GM12878 (cell line): ENCODE data around the gene HIVEP3. TPM values are rescaled to one million over a fixed set of nuclear protein-coding genes. Genes with fewer than 3 reads are reported as not detected.

Experiments used
- CREB1 ChIP-seq: IDR thresholded peaks from 2 replicates; pipeline ENCODE4 v1.6.1; 2012; ENCODE audit warnings: low read depth, mild to moderate bottlenecking, inconsistent platforms
- CREM ChIP-seq: IDR thresholded peaks from 2 replicates; pipeline ENCODE4 v1.6.1; 2014; ENCODE audit warnings: antibody characterized with exemption, low read depth
- DPF2 ChIP-seq: fragments of 450-650 bp; IDR thresholded peaks from 2 replicates; pipeline ENCODE4 v1.6.1; 2017; ENCODE audit warnings: mild to moderate bottlenecking
- EP300 ChIP-seq, 2 experiments: fragments of 150-350 bp in 1 of 2; IDR thresholded peaks; 2 replicates each; pipeline ENCODE4 v1.6.1; 2011 to 2012; ENCODE audit warnings: low read depth in 2 of 2, low read length in 2 of 2, borderline replicate concordance in 1 of 2, improper control_type of control experiment in 1 of 2, inconsistent platforms in 1 of 2; ENCODE audit not compliant: control insufficient read depth in 1 of 2
- ESRRA ChIP-seq: IDR thresholded peaks from 2 replicates; pipeline ENCODE4 v1.6.1; 2012; ENCODE audit warnings: mild to moderate bottlenecking, low read length, improper control_type of control experiment
- HCFC1 ChIP-seq: fragments of 150-350 bp; IDR thresholded peaks from 2 replicates; pipeline ENCODE4 v1.6.1; 2014; ENCODE audit warnings: low read length
- MEF2A ChIP-seq: IDR thresholded peaks from 2 replicates; pipeline ENCODE4 v1.6.1; 2011; ENCODE audit warnings: low read depth, mild to moderate bottlenecking, low read length, moderate library complexity; ENCODE audit not compliant: insufficient read depth
- MTA2 ChIP-seq: fragments of 450-650 bp; IDR thresholded peaks from 2 replicates; pipeline ENCODE4 v1.6.1; 2016; ENCODE audit warnings: low read depth, mild to moderate bottlenecking, moderate library complexity
- NR2C1 ChIP-seq: fragments of 450-650 bp; IDR thresholded peaks from 2 replicates; pipeline ENCODE4 v1.6.1; 2017; ENCODE audit warnings: antibody characterized with exemption, mild to moderate bottlenecking, moderate library complexity
- PAX8 ChIP-seq: fragments of 450-650 bp; IDR thresholded peaks from 2 replicates; pipeline ENCODE4 v1.6.1; 2017; ENCODE audit warnings: mild to moderate bottlenecking, moderate library complexity
- RUNX3 ChIP-seq: IDR thresholded peaks from 2 replicates; pipeline ENCODE4 v1.6.1; 2012; ENCODE audit warnings: low read length, inconsistent platforms
- SIN3A ChIP-seq: IDR thresholded peaks from 2 replicates; pipeline ENCODE4 v1.6.1; 2012; ENCODE audit warnings: low read depth, low read length, improper control_type of control experiment
- SMARCA5 ChIP-seq: fragments of 450-650 bp; IDR thresholded peaks from 2 replicates; pipeline ENCODE4 v1.6.1; 2017; ENCODE audit warnings: mild to moderate bottlenecking
- SPI1 ChIP-seq: IDR thresholded peaks from 2 replicates; pipeline ENCODE4 v1.6.1; 2011; ENCODE audit warnings: low read depth, mild to moderate bottlenecking, low read length, moderate library complexity, borderline replicate concordance; ENCODE audit not compliant: insufficient read depth
- TBL1XR1 ChIP-seq: IDR thresholded peaks from 2 replicates; pipeline ENCODE4 v1.6.1; 2012; ENCODE audit warnings: low read depth, low read length, improper control_type of control experiment
- TCF12 ChIP-seq: IDR thresholded peaks from 2 replicates; pipeline ENCODE4 v1.6.1; 2011; ENCODE audit warnings: low read depth, mild to moderate bottlenecking, low read length
- polyA plus RNA-seq, 11 experiments: library from polyadenylated mRNA; depleted of rRNA in 4 of 11; unstranded in 6 of 11; stranded (reverse) in 5 of 11; fragments of >200 nt; fragmentation: Nextera tagmentation in 4 of 11; fragmentation: Illumina TruSeq in 1 of 11; extraction: Ambion mirVana in 4 of 11; extraction: Trizol in 1 of 11; gene quantifications; 1 replicate in 1 of 11; 2 replicates in 10 of 11; pipeline versions ENCODE4 v1.2.1 to v1.2.3, GENCODE V29; 2011 to 2016; ENCODE audit warnings: inconsistent platforms in 2 of 11, missing spikeins in 2 of 11, low read depth in 1 of 11
- total RNA-seq, 4 experiments: library from RNA; depleted of rRNA in 3 of 4; stranded (reverse); fragments of >200 nt in 3 of 4; fragmentation: Illumina TruSeq in 1 of 4; extraction: Trizol in 1 of 4; gene quantifications; 2 replicates each; pipeline versions ENCODE4 v1.2.1 to v1.2.3, GENCODE V29; 2013 to 2021
- TF ChIP-seq, protein P1 (sequence below): fragments of 450-650 bp; IDR thresholded peaks from 2 replicates; pipeline ENCODE4 v1.6.1; 2017; ENCODE audit warnings: low read depth, mild to moderate bottlenecking, moderate library complexity
- TF ChIP-seq, protein P2 (sequence below): IDR thresholded peaks from 2 replicates; pipeline ENCODE4 v1.6.1; 2012; ENCODE audit warnings: low read depth, low read length, improper control_type of control experiment
- TF ChIP-seq, protein P3 (sequence below): fragments of 450-650 bp; conservative IDR thresholded peaks from 2 replicates; pipeline ENCODE4 v1.6.1; 2017; ENCODE audit warnings: mild to moderate bottlenecking, moderate library complexity
- TF ChIP-seq, protein P4 (sequence below): IDR thresholded peaks from 2 replicates; pipeline ENCODE4 v1.6.1; 2012; ENCODE audit warnings: low read length, inconsistent platforms

Gene HIVEP3
- total and polyA plus RNA-seq, 10 of the 15 experiments (the other 5 are each of a cell fraction or from before 2014, with no cell fraction given): 1.8 to 13.6 (median 3.8) TPM

DNA sequence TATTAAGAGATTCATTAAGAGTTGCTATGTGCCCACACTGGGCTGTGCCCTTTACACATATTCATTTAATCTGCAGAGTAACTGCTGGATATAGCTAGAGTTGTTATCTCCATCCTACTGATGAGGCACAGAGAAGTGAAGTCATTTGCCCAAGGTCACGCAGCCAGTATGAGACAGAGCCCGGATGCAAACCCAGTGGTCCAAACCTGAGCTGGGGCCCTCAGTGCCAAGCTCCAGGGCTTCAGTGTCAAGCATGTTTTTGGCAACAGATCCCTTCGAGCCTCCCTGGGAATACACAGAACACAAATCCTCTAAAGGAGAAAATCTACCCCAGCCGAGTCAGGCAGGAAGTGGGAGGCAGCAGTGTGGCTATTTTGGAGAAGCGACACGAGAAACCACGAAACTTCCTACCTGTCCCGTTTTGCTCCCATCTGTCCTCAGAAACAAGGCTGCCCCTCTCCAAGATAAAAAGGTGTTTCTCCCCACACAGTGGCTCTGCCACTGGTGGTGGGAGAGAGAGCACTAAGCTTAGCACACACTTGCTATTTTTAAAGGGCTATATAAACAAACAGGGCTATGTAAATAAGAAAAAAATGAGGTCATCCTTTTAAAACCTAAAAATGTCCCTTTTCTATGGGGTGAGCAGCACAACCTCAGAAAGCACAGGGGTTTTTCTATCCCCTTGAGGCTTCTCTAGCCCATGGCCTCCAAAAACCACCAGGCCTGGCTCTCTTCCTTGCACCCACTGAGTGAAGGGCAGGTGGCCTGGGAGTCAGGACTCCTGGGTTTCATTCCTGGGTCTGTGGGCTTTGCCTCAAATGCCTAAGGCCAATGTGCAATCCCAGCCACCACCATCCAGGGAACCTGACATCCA lies 295.6 kb downstream of the HIVEP3 start (continued):
- TF ChIP-seq, protein P1, sequence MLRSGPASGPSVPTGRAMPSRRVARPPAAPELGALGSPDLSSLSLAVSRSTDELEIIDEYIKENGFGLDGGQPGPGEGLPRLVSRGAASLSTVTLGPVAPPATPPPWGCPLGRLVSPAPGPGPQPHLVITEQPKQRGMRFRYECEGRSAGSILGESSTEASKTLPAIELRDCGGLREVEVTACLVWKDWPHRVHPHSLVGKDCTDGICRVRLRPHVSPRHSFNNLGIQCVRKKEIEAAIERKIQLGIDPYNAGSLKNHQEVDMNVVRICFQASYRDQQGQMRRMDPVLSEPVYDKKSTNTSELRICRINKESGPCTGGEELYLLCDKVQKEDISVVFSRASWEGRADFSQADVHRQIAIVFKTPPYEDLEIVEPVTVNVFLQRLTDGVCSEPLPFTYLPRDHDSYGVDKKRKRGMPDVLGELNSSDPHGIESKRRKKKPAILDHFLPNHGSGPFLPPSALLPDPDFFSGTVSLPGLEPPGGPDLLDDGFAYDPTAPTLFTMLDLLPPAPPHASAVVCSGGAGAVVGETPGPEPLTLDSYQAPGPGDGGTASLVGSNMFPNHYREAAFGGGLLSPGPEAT: peak; percentile 91
- TF ChIP-seq TBL1XR1 (peak; percentile 89), PAX8 (no peak), SPI1 (peak; percentile 55; the same call in 1 of the 2 replicates), NR2C1 (no peak), HCFC1 (no peak), TCF12 (peak; percentile 49; the same call in 1 of the 2 replicates), CREM (peak; percentile 61), ESRRA (no peak), RUNX3 (peak; percentile 91), MTA2 (peak; percentile 63), EP300 (IDR thresholded peaks at IDR 0.05; ENCODE audit: borderline replicate concordance in 1 of 2, control insufficient read depth in 1 of 2, low read depth in 2 of 2, low read length in 2 of 2) (peak; percentile 55 to 76; a peak in 2 of 4 replicates), SIN3A (peak; percentile 64; the same call in 1 of the 2 replicates), SMARCA5 (peak; percentile 86), CREB1 (peak; percentile 44), MEF2A (peak; percentile 96), DPF2 (peak; percentile 87; the same call in 1 of the 2 replicates)
- TF ChIP-seq, protein P2, sequence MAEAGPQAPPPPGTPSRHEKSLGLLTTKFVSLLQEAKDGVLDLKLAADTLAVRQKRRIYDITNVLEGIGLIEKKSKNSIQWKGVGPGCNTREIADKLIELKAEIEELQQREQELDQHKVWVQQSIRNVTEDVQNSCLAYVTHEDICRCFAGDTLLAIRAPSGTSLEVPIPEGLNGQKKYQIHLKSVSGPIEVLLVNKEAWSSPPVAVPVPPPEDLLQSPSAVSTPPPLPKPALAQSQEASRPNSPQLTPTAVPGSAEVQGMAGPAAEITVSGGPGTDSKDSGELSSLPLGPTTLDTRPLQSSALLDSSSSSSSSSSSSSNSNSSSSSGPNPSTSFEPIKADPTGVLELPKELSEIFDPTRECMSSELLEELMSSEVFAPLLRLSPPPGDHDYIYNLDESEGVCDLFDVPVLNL: no peak
- TF ChIP-seq, protein P3, sequence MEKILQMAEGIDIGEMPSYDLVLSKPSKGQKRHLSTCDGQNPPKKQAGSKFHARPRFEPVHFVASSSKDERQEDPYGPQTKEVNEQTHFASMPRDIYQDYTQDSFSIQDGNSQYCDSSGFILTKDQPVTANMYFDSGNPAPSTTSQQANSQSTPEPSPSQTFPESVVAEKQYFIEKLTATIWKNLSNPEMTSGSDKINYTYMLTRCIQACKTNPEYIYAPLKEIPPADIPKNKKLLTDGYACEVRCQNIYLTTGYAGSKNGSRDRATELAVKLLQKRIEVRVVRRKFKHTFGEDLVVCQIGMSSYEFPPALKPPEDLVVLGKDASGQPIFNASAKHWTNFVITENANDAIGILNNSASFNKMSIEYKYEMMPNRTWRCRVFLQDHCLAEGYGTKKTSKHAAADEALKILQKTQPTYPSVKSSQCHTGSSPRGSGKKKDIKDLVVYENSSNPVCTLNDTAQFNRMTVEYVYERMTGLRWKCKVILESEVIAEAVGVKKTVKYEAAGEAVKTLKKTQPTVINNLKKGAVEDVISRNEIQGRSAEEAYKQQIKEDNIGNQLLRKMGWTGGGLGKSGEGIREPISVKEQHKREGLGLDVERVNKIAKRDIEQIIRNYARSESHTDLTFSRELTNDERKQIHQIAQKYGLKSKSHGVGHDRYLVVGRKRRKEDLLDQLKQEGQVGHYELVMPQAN: 0 out of 2 replicates have a peak, but pooled peaks have one; percentile 4
- TF ChIP-seq, protein P4, sequence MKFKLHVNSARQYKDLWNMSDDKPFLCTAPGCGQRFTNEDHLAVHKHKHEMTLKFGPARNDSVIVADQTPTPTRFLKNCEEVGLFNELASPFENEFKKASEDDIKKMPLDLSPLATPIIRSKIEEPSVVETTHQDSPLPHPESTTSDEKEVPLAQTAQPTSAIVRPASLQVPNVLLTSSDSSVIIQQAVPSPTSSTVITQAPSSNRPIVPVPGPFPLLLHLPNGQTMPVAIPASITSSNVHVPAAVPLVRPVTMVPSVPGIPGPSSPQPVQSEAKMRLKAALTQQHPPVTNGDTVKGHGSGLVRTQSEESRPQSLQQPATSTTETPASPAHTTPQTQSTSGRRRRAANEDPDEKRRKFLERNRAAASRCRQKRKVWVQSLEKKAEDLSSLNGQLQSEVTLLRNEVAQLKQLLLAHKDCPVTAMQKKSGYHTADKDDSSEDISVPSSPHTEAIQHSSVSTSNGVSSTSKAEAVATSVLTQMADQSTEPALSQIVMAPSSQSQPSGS: peak; percentile 98
